ENCODE data around the gene GRM4. TPM values are rescaled to one million over a fixed set of nuclear protein-coding genes. Genes with fewer than 3 reads are reported as not detected.

Gene GRM4
- polyA plus RNA-seq, 4 donors: 0.07 to 0.09 TPM; not detected in 2

DNA sequence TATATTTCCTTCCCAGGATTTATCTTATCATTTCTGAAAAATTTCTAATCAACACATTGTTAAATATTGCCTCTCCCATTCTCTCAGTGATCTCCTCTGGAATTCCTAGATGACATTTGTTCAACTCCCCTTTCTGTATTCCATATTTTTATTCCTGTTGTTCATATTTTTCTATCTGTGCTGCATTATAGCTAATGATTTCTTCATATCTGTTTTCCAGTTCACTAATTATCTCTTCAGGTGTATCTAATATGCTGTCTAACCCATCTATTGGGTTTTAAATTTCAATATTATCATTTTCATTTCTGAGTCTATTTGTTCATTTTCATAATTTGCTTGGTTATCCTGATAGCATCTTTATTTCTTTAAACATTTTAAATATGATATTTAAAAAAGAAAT is 141.9 kb downstream of the GRM4 start:
- DNase-seq: no peak
- FAIRE-seq: no peak
- Histone ChIP-seq H3K27me3 (ENCODE audit: control insufficient read depth in 3 of 3, insufficient read depth in 3 of 3, low read length in 3 of 3) (peaks cover 0 to 7% (median 2%) of the 10 kb centered on the region in 3 donors), H3K4me3 (ENCODE audit: low read depth in 1 of 3, low read length in 3 of 3) (no peak overlapping the region), H3K36me3 (ENCODE audit: control insufficient read depth in 3 of 3, insufficient read depth in 2 of 3, low read depth in 1 of 3, low read length in 3 of 3) (no peaks in the 10 kb centered on the region), H3K4me1 (ENCODE audit: control insufficient read depth in 3 of 3, insufficient read depth in 2 of 3, low read depth in 1 of 3, low read length in 2 of 3) (no peaks in the 10 kb centered on the region), H3K9me3 (ENCODE audit: control insufficient read depth in 2 of 2, insufficient read depth in 1 of 2, low read depth in 1 of 2, low read length in 1 of 2) (no peaks in the 10 kb centered on the region), H3K27ac (ENCODE audit: low read depth in 1 of 3, low read length in 2 of 3) (no peak overlapping the region)

DNA sequence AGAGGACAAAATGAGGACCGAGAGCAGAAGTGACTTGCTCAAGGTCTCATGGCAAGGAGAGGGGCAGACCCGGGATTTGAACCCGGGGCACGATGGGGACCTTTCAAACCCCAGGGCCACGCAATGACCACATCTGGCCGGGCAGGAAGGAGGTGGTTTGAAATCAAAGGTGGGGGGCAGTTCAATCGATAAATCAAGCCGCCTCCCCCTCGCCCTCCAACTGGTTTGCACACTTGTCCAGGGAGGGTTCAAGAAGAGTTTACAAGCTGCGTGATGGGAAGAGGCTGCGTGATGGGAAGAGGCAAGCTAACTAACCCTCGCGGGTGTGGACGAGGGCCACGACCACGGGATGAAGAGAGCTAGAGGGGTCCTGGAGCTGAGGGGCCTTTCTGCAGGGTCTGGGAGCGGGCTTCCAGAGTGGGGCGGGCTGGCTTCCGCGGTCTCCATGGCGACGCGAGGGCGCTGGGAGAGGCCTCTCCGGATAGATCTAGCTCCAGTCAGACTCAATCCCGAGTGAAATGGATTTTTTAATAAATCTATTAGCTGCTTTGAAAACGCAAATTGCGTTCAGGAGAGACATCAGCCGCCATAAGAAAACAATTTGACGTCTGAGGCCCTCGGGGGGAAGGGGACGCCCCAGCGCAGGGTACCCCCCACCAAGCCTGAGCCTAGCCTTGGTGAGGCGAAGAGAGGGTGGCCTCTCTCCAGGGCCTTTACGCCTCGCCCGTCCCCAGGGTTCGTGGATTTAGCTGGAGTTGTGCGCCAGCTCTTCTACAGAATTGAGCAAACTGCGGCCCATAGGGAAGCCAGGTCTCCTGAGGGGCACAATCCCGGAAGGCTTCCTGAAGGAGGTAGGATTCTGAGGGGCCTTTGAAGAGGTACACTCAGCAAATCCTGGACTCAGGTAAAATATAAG is 143.9 kb downstream of the GRM4 start:
- Histone ChIP-seq H3K27ac (ENCODE audit: low read depth in 1 of 3, low read length in 2 of 3) (no peak overlapping the region), H3K4me1 (ENCODE audit: control insufficient read depth in 3 of 3, insufficient read depth in 2 of 3, low read depth in 1 of 3, low read length in 2 of 3) (no peaks in the 10 kb centered on the region), H3K9me3 (ENCODE audit: control insufficient read depth in 2 of 2, insufficient read depth in 1 of 2, low read depth in 1 of 2, low read length in 1 of 2) (no peaks in the 10 kb centered on the region), H3K4me3 (ENCODE audit: low read depth in 1 of 3, low read length in 3 of 3) (no peak overlapping the region), H3K27me3 (ENCODE audit: control insufficient read depth in 3 of 3, insufficient read depth in 3 of 3, low read length in 3 of 3) (peaks cover 0 to 7% (median 2%) of the 10 kb centered on the region in 3 donors), H3K36me3 (ENCODE audit: control insufficient read depth in 3 of 3, insufficient read depth in 2 of 3, low read depth in 1 of 3, low read length in 3 of 3) (no peaks in the 10 kb centered on the region)
- WGBS, 3 donors: 68 to 83% (median 82%) methylated on average over 41 of the region's 41 CpGs
- FAIRE-seq (no peak), DNase-seq (no peak)

DNA sequence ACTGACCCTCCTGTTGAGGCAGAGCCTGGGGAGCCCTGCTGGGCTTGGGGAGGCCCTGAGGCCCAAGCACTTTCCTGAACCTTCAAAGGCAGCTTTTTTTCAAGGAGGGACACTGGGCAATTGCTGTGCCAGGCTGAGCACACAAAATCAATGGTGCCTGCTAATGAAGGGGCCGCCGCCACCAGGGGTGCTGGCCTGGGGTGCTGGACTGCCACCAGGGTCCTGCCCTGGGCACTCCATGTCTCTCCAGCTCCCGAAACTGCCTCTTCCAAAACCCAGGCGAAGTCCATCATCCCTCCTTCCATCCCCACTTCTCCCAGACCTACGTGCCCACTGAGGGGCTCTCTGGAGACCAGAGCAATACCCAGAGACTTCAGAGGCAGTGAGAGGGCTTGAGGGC is 145.6 kb downstream of the GRM4 start:
- Histone ChIP-seq H3K27ac (ENCODE audit: low read depth in 1 of 3, low read length in 2 of 3) (no peak overlapping the region), H3K36me3 (ENCODE audit: control insufficient read depth in 3 of 3, insufficient read depth in 2 of 3, low read depth in 1 of 3, low read length in 3 of 3) (no peaks in the 10 kb centered on the region), H3K27me3 (ENCODE audit: control insufficient read depth in 3 of 3, insufficient read depth in 3 of 3, low read length in 3 of 3) (peaks cover 0 to 7% (median 2%) of the 10 kb centered on the region in 3 donors), H3K4me1 (ENCODE audit: control insufficient read depth in 3 of 3, insufficient read depth in 2 of 3, low read depth in 1 of 3, low read length in 2 of 3) (peaks cover 0 to under 1% (median 0%) of the 10 kb centered on the region in 3 donors), H3K4me3 (ENCODE audit: low read depth in 1 of 3, low read length in 3 of 3) (no peak overlapping the region), H3K9me3 (ENCODE audit: control insufficient read depth in 2 of 2, insufficient read depth in 1 of 2, low read depth in 1 of 2, low read length in 1 of 2) (no peaks in the 10 kb centered on the region)
- WGBS, 3 donors: 84 to 93% (median 90%) methylated on average over 5 of the region's 5 CpGs
- DNase-seq: no peak
- no peak for FAIRE-seq

DNA sequence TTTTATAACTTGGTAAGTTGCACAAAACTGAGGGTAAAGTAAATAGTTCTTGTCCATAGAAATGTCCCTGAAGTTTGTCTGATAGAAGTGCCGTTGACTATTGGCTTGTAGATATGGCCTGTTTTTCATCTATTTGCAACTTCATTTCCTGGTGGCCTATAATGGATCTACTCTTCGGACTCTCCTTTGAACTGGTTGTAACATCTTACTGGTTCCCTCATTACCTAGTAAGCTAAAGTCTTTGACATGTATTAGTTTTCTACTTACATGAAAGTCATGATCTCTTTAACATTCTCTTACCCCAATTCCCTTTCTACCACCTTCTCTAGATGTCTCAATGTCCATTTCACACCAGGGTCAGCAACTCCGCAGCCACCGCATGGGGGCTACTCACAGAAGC is 146.3 kb downstream of the GRM4 start:
- 66 to 78% (median 78%) methylated on average over 4 of the region's 4 CpGs for WGBS, 3 donors
- H3K4me3 ChIP-seq (ENCODE audit: low read depth in 1 of 3, low read length in 3 of 3): no peak overlapping the region
- FAIRE-seq: no peak

DNA sequence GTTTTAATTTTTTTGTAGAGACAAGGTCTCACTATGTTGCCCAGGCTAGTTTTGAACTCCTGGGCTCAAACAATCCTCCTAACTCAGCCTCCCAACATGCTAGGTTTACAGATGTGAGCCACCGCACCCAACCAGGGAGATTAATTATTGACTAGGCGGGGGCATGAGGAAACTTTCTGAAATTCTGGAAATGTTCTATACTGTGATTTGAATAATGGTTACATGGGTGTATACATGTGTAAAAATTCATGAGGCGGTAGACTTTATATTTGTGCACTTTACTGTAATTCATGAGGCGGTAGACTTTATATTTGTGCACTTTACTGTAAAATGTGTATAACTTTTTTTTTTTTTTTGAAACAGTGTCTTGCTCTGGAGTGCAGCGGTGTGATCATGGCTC is 147.2 kb downstream of the GRM4 start:
- Histone ChIP-seq H3K9me3 (ENCODE audit: control insufficient read depth in 2 of 2, insufficient read depth in 1 of 2, low read depth in 1 of 2, low read length in 1 of 2) (no peaks in the 10 kb centered on the region), H3K36me3 (ENCODE audit: control insufficient read depth in 3 of 3, insufficient read depth in 2 of 3, low read depth in 1 of 3, low read length in 3 of 3) (no peaks in the 10 kb centered on the region), H3K4me3 (ENCODE audit: low read depth in 1 of 3, low read length in 3 of 3) (no peak overlapping the region), H3K4me1 (ENCODE audit: control insufficient read depth in 3 of 3, insufficient read depth in 2 of 3, low read depth in 1 of 3, low read length in 2 of 3) (peaks cover 0 to 6% (median 0%) of the 10 kb centered on the region in 3 donors), H3K27me3 (ENCODE audit: control insufficient read depth in 3 of 3, insufficient read depth in 3 of 3, low read length in 3 of 3) (peaks cover 0 to 8% (median 2%) of the 10 kb centered on the region in 3 donors), H3K27ac (ENCODE audit: low read depth in 1 of 3, low read length in 2 of 3) (no peak overlapping the region)
- DNase-seq (no peak), FAIRE-seq (no peak)
- WGBS, 3 donors: 94 to 95% (median 95%) methylated on average over 5 of the region's 5 CpGs

More for the DNA sequence above, 146.3 kb downstream of the GRM4 start:
- Histone ChIP-seq H3K36me3 (ENCODE audit: control insufficient read depth in 3 of 3, insufficient read depth in 2 of 3, low read depth in 1 of 3, low read length in 3 of 3) (no peaks in the 10 kb centered on the region), H3K4me1 (ENCODE audit: control insufficient read depth in 3 of 3, insufficient read depth in 2 of 3, low read depth in 1 of 3, low read length in 2 of 3) (peaks cover 0 to 6% (median 0%) of the 10 kb centered on the region in 3 donors), H3K27me3 (ENCODE audit: control insufficient read depth in 3 of 3, insufficient read depth in 3 of 3, low read length in 3 of 3) (peaks cover 0 to 7% (median 2%) of the 10 kb centered on the region in 3 donors), H3K27ac (ENCODE audit: low read depth in 1 of 3, low read length in 2 of 3) (no peak overlapping the region), H3K9me3 (ENCODE audit: control insufficient read depth in 2 of 2, insufficient read depth in 1 of 2, low read depth in 1 of 2, low read length in 1 of 2) (no peaks in the 10 kb centered on the region)
- no peak for DNase-seq

DNA sequence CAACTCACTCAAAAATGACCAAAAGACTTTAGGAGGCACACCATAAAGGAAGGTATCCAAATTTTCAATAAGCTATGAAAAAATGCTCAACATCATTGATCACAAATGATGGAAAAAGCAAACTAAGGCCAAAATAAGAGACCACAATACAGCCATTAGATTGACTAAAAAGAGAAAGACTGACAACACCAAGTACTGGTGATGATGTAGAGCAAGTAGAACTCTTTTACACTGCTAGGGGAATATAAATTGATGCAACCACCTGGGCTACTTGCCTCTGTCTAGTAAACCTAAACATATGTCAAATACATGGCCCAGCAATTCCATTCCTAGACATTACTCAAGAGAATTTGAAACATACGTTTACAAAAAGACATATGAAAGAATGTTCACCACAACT is 148.6 kb downstream of the GRM4 start:
- FAIRE-seq (no peak), DNase-seq (no peak)
- Histone ChIP-seq H3K36me3 (ENCODE audit: control insufficient read depth in 3 of 3, insufficient read depth in 2 of 3, low read depth in 1 of 3, low read length in 3 of 3) (no peaks in the 10 kb centered on the region), H3K27me3 (ENCODE audit: control insufficient read depth in 3 of 3, insufficient read depth in 3 of 3, low read length in 3 of 3) (peaks cover 0 to 6% (median 2%) of the 10 kb centered on the region in 3 donors), H3K27ac (ENCODE audit: low read depth in 1 of 3, low read length in 2 of 3) (no peak overlapping the region), H3K4me3 (ENCODE audit: low read depth in 1 of 3, low read length in 3 of 3) (no peak overlapping the region), H3K4me1 (ENCODE audit: control insufficient read depth in 3 of 3, insufficient read depth in 2 of 3, low read depth in 1 of 3, low read length in 2 of 3) (peaks cover 0 to 6% (median 0%) of the 10 kb centered on the region in 3 donors), H3K9me3 (ENCODE audit: control insufficient read depth in 2 of 2, insufficient read depth in 1 of 2, low read depth in 1 of 2, low read length in 1 of 2) (no peaks in the 10 kb centered on the region)
- WGBS, 3 donors: 92 to 98% (median 96%) methylated on average over 1 of the region's 1 CpG

DNA sequence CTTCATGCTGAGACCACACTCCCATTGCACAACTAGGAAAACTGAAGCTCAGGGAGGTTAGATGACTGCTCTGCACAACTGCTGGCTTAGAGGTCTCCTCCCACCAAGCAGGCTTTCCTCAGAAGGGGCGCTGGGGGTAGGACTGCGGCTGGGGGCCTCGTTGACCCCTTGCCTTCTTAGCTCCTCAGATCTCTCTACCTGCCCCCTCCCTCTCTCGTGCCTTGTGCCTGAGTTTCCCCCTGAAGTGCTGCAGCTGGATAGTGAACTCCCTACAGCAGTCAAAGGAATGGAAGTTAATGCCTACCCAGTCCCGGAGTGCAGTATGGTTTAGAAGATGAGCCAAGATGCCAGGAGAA is 149.8 kb downstream of the GRM4 start:
- DNase-seq (no peak), FAIRE-seq (no peak)
- Histone ChIP-seq H3K27ac (ENCODE audit: low read depth in 1 of 3, low read length in 2 of 3) (no peak overlapping the region), H3K27me3 (ENCODE audit: control insufficient read depth in 3 of 3, insufficient read depth in 3 of 3, low read length in 3 of 3) (peaks cover 0 to 2% (median 0%) of the 10 kb centered on the region in 3 donors), H3K4me3 (ENCODE audit: low read depth in 1 of 3, low read length in 3 of 3) (no peak overlapping the region), H3K9me3 (ENCODE audit: control insufficient read depth in 2 of 2, insufficient read depth in 1 of 2, low read depth in 1 of 2, low read length in 1 of 2) (no peaks in the 10 kb centered on the region), H3K4me1 (ENCODE audit: control insufficient read depth in 3 of 3, insufficient read depth in 2 of 3, low read depth in 1 of 3, low read length in 2 of 3) (peaks cover 0 to 6% (median 0%) of the 10 kb centered on the region in 3 donors), H3K36me3 (ENCODE audit: control insufficient read depth in 3 of 3, insufficient read depth in 2 of 3, low read depth in 1 of 3, low read length in 3 of 3) (no peaks in the 10 kb centered on the region)
- WGBS, 3 donors: 73 to 85% (median 78%) methylated on average over 5 of the region's 5 CpGs

DNA sequence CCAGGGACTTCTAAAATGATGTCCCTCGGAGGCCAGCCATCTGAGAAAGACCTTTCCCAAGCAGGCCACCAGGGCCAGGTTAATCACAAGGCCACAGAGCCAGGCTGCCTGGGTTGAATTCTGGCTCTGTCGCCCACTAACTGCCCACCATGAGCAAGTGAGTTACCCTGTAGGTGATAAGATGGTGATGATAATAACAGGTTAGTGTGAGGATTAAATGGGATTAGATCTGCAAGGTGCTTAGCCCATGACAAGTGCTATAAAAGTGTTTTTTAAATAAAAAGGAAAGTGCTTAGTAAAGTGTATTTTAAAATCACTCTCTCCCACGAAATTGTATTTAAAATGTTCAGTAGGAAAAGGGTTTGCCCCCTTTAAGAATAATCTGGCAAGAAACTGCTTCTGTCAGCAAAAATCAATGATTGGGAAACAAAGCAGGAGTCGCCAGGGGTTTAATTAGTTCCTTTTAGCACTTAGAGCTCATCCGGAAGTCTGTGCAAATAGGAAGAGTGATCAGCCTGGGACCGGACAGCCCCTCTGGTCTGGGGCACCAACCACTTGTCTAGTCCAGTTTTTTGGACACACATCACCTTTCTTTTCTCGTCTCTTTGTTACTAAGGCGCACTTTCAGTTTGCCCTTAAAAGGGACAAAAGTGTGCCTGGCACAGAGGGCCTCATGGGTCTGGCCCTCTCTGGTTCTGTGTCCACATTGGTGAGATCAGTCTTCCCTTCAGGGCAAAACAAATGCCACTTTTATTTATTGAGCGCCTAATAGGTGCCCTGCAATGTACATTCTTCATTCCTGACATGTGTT is 150.4 kb downstream of the GRM4 start:
- no peak for FAIRE-seq
- Histone ChIP-seq H3K27me3 (ENCODE audit: control insufficient read depth in 3 of 3, insufficient read depth in 3 of 3, low read length in 3 of 3) (peaks cover 0 to 2% (median 0%) of the 10 kb centered on the region in 3 donors), H3K9me3 (ENCODE audit: control insufficient read depth in 2 of 2, insufficient read depth in 1 of 2, low read depth in 1 of 2, low read length in 1 of 2) (no peaks in the 10 kb centered on the region), H3K27ac (ENCODE audit: low read depth in 1 of 3, low read length in 2 of 3) (no peak overlapping the region), H3K36me3 (ENCODE audit: control insufficient read depth in 3 of 3, insufficient read depth in 2 of 3, low read depth in 1 of 3, low read length in 3 of 3) (no peaks in the 10 kb centered on the region), H3K4me1 (ENCODE audit: control insufficient read depth in 3 of 3, insufficient read depth in 2 of 3, low read depth in 1 of 3, low read length in 2 of 3) (peaks cover 0 to 6% (median 0%) of the 10 kb centered on the region in 3 donors), H3K4me3 (ENCODE audit: low read depth in 1 of 3, low read length in 3 of 3) (no peak overlapping the region)
- WGBS, 3 donors: 29 to 44% (median 34%) methylated on average over 9 of the region's 9 CpGs
- DNase-seq: peak in 1 of 2 donors; percentile 19

All from small intestine (tissue), 7 donors.